HEK293 (cell line): ENCODE data around the gene LGALS7.

ENCODE experiments used
- GLIS1 ChIP-seq: fragments of 450-650 bp; formaldehyde crosslinking; IDR thresholded peaks from 2 replicates; pipeline ENCODE4 v1.5.1; 2016; ENCODE audit warnings: missing biosample characterization, missing genetic modification characterization
- HOXA7 ChIP-seq: sonication (generic); formaldehyde crosslinking; IDR thresholded peaks from 2 replicates; pipeline ENCODE4 v1.8.1; 2022; ENCODE audit warnings: missing genetic modification reagents, borderline replicate concordance
- OVOL3 ChIP-seq: fragments of 450-650 bp; formaldehyde crosslinking; IDR thresholded peaks from 2 replicates; pipeline ENCODE4 v1.5.1; 2016; ENCODE audit warnings: missing biosample characterization, missing genetic modification characterization
- ZFP37 ChIP-seq: fragments of 450-650 bp; formaldehyde crosslinking; IDR thresholded peaks from 2 replicates; pipeline ENCODE4 v1.5.1; 2016; ENCODE audit warnings: missing biosample characterization, missing genetic modification characterization
- ZNF157 ChIP-seq: fragments of 450-650 bp; formaldehyde crosslinking; IDR thresholded peaks from 2 replicates; pipeline ENCODE4 v1.5.1; 2016; ENCODE audit warnings: missing biosample characterization, missing genetic modification characterization
- ZNF658 ChIP-seq: fragments of 450-650 bp; formaldehyde crosslinking; IDR thresholded peaks from 2 replicates; pipeline ENCODE4; 2016; ENCODE audit warnings: missing biosample characterization, missing genetic modification characterization
- ZNF830 ChIP-seq: fragments of 450-650 bp; IDR thresholded peaks from 2 replicates; pipeline ENCODE4 v1.5.0; 2018; ENCODE audit warnings: missing biosample characterization, missing genetic modification characterization, low read depth, mild to moderate bottlenecking, moderate library complexity
- ZSCAN23 ChIP-seq: fragments of 450-650 bp; formaldehyde crosslinking; IDR thresholded peaks from 2 replicates; pipeline ENCODE4 v1.5.1; 2016; ENCODE audit warnings: missing biosample characterization, missing genetic modification characterization
- TF ChIP-seq, protein P1 (sequence below): fragments of 450-650 bp; formaldehyde crosslinking; IDR thresholded peaks from 2 replicates; pipeline ENCODE4 v1.5.1; 2016; ENCODE audit warnings: missing biosample characterization, missing genetic modification characterization
- TF ChIP-seq, protein P2 (sequence below): fragments of 450-650 bp; formaldehyde crosslinking; IDR thresholded peaks from 2 replicates; pipeline ENCODE4 v1.5.1; 2016; ENCODE audit warnings: missing biosample characterization, missing genetic modification characterization
- TF ChIP-seq, protein P3 (sequence below): fragments of 450-650 bp; formaldehyde crosslinking; IDR thresholded peaks from 2 replicates; pipeline ENCODE4 v1.5.1; 2017; ENCODE audit warnings: missing biosample characterization, missing genetic modification characterization

DNA sequence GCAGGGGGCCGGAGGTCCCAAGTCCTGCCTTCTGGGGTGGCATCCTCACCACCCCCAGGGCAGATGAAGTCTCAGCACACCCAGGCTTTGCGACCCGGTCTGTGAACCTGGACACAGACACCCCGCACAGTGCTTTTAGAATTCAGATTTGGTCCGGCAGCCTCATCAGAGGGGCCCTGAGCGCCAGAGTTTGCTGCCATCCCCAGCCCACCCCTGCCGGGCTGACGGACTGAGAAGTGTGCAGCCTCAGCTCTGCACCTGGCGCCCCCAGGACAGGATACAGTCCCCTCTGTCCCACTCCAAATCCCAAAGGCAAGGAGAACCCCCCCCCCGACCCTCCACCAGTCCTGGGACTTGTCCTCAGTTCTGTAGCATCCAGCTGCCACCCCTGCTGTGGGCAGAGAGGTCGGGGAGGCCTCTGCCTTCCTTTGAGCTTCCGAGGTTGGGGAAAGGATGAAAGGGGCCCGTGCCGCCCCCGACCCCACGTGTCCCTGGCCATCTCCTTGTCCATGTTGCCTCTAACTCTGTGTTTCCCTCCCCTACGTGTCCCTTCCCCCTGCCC lies 45.9 kb downstream of the LGALS7 start:
- TF ChIP-seq, protein P1, sequence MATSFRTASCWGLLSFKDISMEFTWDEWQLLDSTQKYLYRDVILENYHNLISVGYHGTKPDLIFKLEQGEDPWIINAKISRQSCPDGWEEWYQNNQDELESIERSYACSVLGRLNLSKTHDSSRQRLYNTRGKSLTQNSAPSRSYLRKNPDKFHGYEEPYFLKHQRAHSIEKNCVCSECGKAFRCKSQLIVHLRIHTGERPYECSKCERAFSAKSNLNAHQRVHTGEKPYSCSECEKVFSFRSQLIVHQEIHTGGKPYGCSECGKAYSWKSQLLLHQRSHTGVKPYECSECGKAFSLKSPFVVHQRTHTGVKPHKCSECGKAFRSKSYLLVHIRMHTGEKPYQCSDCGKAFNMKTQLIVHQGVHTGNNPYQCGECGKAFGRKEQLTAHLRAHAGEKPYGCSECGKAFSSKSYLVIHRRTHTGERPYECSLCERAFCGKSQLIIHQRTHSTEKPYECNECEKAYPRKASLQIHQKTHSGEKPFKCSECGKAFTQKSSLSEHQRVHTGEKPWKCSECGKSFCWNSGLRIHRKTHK (tag by site-specific recombination): no peak
- no peak for TF ChIP-seq GLIS1 (tag by site-specific recombination)
- TF ChIP-seq, protein P2, sequence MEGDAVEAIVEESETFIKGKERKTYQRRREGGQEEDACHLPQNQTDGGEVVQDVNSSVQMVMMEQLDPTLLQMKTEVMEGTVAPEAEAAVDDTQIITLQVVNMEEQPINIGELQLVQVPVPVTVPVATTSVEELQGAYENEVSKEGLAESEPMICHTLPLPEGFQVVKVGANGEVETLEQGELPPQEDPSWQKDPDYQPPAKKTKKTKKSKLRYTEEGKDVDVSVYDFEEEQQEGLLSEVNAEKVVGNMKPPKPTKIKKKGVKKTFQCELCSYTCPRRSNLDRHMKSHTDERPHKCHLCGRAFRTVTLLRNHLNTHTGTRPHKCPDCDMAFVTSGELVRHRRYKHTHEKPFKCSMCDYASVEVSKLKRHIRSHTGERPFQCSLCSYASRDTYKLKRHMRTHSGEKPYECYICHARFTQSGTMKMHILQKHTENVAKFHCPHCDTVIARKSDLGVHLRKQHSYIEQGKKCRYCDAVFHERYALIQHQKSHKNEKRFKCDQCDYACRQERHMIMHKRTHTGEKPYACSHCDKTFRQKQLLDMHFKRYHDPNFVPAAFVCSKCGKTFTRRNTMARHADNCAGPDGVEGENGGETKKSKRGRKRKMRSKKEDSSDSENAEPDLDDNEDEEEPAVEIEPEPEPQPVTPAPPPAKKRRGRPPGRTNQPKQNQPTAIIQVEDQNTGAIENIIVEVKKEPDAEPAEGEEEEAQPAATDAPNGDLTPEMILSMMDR (tag by site-specific recombination): no peak
- no peak for TF ChIP-seq HOXA7 (CRISPR knock-in tag)
- no peak for TF ChIP-seq ZSCAN23 (tag by site-specific recombination)
- TF ChIP-seq, protein P3, sequence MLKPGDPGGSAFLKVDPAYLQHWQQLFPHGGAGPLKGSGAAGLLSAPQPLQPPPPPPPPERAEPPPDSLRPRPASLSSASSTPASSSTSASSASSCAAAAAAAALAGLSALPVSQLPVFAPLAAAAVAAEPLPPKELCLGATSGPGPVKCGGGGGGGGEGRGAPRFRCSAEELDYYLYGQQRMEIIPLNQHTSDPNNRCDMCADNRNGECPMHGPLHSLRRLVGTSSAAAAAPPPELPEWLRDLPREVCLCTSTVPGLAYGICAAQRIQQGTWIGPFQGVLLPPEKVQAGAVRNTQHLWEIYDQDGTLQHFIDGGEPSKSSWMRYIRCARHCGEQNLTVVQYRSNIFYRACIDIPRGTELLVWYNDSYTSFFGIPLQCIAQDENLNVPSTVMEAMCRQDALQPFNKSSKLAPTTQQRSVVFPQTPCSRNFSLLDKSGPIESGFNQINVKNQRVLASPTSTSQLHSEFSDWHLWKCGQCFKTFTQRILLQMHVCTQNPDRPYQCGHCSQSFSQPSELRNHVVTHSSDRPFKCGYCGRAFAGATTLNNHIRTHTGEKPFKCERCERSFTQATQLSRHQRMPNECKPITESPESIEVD (tag by site-specific recombination): no peak
- TF ChIP-seq ZNF658: no peak
- no peak for TF ChIP-seq ZNF830 (tag by site-specific recombination)
- TF ChIP-seq ZNF157 (tag by site-specific recombination): no peak
- TF ChIP-seq ZFP37 (tag by site-specific recombination): no peak
- TF ChIP-seq OVOL3 (tag by site-specific recombination): no peak
